K562 (cell line): Measurements from ENCODE around the gene KAT5. TPM values are rescaled to one million over a fixed set of nuclear protein-coding genes. Genes with fewer than 3 reads are reported as not detected.

Experiments used
- ARID3A ChIP-seq: IDR thresholded peaks from 2 replicates; pipeline ENCODE4 v1.6.1; 2012; ENCODE audit warnings: low read depth, low read length, improper control_type of control experiment, borderline replicate concordance
- BDP1 ChIP-seq: IDR thresholded peaks from 3 replicates; pipeline ENCODE4 v1.6.1; 2011; ENCODE audit not compliant: insufficient read length, insufficient read depth
- CBX5 ChIP-seq: IDR thresholded peaks from 2 replicates; pipeline ENCODE4 v1.6.1; 2014; ENCODE audit warnings: low read depth, borderline replicate concordance
- COPS2 ChIP-seq: fragments of 450-650 bp; conservative IDR thresholded peaks from 2 replicates; pipeline ENCODE4 v1.6.1; 2016; ENCODE audit warnings: mild to moderate bottlenecking, moderate library complexity
- DMBX1 ChIP-seq: fragments of 250-450 bp; sonication (Bioruptor Pico); IDR thresholded peaks from 2 replicates; pipeline ENCODE4 v1.8.0; 2022; ENCODE audit warnings: inconsistent platforms, mild to moderate bottlenecking, moderate library complexity, borderline replicate concordance
- ELF2 ChIP-seq: fragments of 250-450 bp; sonication (Bioruptor Pico); IDR thresholded peaks from 2 replicates; pipeline ENCODE4 v1.5.0; 2021; ENCODE audit warnings: mild to moderate bottlenecking
- FOXM1 ChIP-seq, 2 experiments: fragments of 450-650 bp in 1 of 2; sonication (generic) in 1 of 2; formaldehyde crosslinking in 1 of 2; IDR thresholded peaks; 2 replicates each; pipeline versions ENCODE4 v1.6.1 to v1.9.0; 2017 to 2022; ENCODE audit warnings: low read depth in 2 of 2, mild to moderate bottlenecking in 2 of 2, missing genetic modification reagents in 1 of 2, moderate library complexity in 1 of 2
- FOXO4 ChIP-seq: fragments of 450-650 bp; formaldehyde crosslinking; IDR thresholded peaks from 2 replicates; pipeline ENCODE4 v1.4.0; 2020; ENCODE audit warnings: mild to moderate bottlenecking, moderate library complexity
- HES1 ChIP-seq: fragments of 450-650 bp; IDR thresholded peaks from 2 replicates; pipeline ENCODE4 v1.6.1; 2016; ENCODE audit warnings: low read depth, mild to moderate bottlenecking, moderate library complexity
- L3MBTL2 ChIP-seq: fragments of 450-650 bp; IDR thresholded peaks from 2 replicates; pipeline ENCODE4 v1.6.1; 2016; ENCODE audit warnings: mild to moderate bottlenecking, moderate library complexity
- MAZ ChIP-seq, 2 experiments: fragments of 450-650 bp in 1 of 2; sonication (generic) in 1 of 2; formaldehyde crosslinking; IDR thresholded peaks in 1 of 2; conservative IDR thresholded peaks in 1 of 2; 2 replicates each; pipeline versions ENCODE4 v1.4.0 to v1.5.0; 2020; ENCODE audit warnings: mild to moderate bottlenecking in 1 of 2, missing genetic modification reagents in 1 of 2
- MCM5 ChIP-seq: fragments of 450-650 bp; IDR thresholded peaks from 2 replicates; pipeline ENCODE4 v1.6.1; 2016; ENCODE audit warnings: low read depth
- MED1 ChIP-seq: sonication (generic); formaldehyde crosslinking; IDR thresholded peaks from 2 replicates; pipeline ENCODE4 v1.8.1; 2023; ENCODE audit warnings: missing genetic modification reagents, borderline replicate concordance
- TCF3 ChIP-seq: sonication (generic); formaldehyde crosslinking; IDR thresholded peaks from 2 replicates; pipeline ENCODE4 v1.4.0; 2020; ENCODE audit warnings: mild to moderate bottlenecking, missing genetic modification reagents
- THAP12 ChIP-seq: fragments of 250-450 bp; sonication (Bioruptor Pico); IDR thresholded peaks from 2 replicates; pipeline ENCODE4 v1.9.0; 2021; ENCODE audit warnings: mild to moderate bottlenecking, inconsistent platforms
- ZNF212 ChIP-seq: fragments of 450-650 bp; formaldehyde crosslinking; IDR thresholded peaks from 2 replicates; pipeline ENCODE4 v1.4.0; 2020; ENCODE audit warnings: mild to moderate bottlenecking
- ZNF232 ChIP-seq: sonication (generic); formaldehyde crosslinking; IDR thresholded peaks from 2 replicates; pipeline ENCODE4 v1.8.0; 2022; ENCODE audit warnings: mild to moderate bottlenecking, missing genetic modification reagents
- ZNF274 ChIP-seq: IDR thresholded peaks from 2 replicates; pipeline ENCODE4 v1.6.1; 2011; ENCODE audit warnings: low read depth, mild to moderate bottlenecking, low read length, moderate library complexity, borderline replicate concordance
- ZNF639 ChIP-seq, 2 experiments: fragments of 200-800 bp in 1 of 2; sonication (Bioruptor generic) in 1 of 2; sonication (generic) in 1 of 2; formaldehyde crosslinking in 1 of 2; IDR thresholded peaks in 1 of 2; conservative IDR thresholded peaks in 1 of 2; 2 replicates each; pipeline versions ENCODE4 v1.5.0 to v1.6.1; 2016 to 2020; ENCODE audit warnings: missing compliant biosample characterization in 1 of 2, missing genetic modification characterization in 1 of 2, missing genetic modification reagents in 1 of 2
- ZNF695 ChIP-seq: fragments of 450-650 bp; formaldehyde crosslinking; IDR thresholded peaks from 2 replicates; pipeline ENCODE4 v1.4.0; 2020; ENCODE audit warnings: mild to moderate bottlenecking, moderate library complexity
- polyA plus RNA-seq, 8 experiments: library from polyadenylated mRNA; depleted of rRNA in 4 of 8; stranded (reverse) in 5 of 8; unstranded in 3 of 8; fragments of >200 nt; fragmentation: Nextera tagmentation in 2 of 8; fragmentation: Illumina TruSeq in 1 of 8; extraction: Ambion mirVana in 2 of 8; extraction: Trizol in 1 of 8; gene quantifications; 2 replicates each; pipeline versions ENCODE4 v1.2.1 to v1.2.3, GENCODE V29; 2011 to 2014; ENCODE audit warnings: inconsistent platforms in 1 of 8, missing spikeins in 1 of 8
- total RNA-seq, 7 experiments: library from RNA; depleted of rRNA in 6 of 7; stranded (reverse); fragments of >200 nt in 6 of 7; fragmentation: Illumina TruSeq in 2 of 7; extraction: Trizol in 2 of 7; gene quantifications; 2 replicates each; pipeline versions ENCODE4 v1.2.1 to v1.2.3, GENCODE V29; 2011 to 2021; ENCODE audit warnings: low replicate concordance in 1 of 7

The KAT5 gene
- total and polyA plus RNA-seq, 9 of the 15 experiments (the other 6 are each of a cell fraction or from before 2014, with no cell fraction given), result 3.6 to 76.8 (median 52.7) TPM

GRCh38 chr11:65692367-65692766 is 19.7 kb upstream of the KAT5 start (continued):
- TF ChIP-seq COPS2, result no peak
- TF ChIP-seq ZNF232, result no peak
- no peak for TF ChIP-seq ZNF695 (CRISPR knock-in tag)
- TF ChIP-seq MCM5, result no peak
- TF ChIP-seq ZNF212 (CRISPR knock-in tag), result no peak
- peak; percentile 43; the same call in 1 of the 2 replicates for TF ChIP-seq TCF3 (CRISPR knock-in tag)
- TF ChIP-seq ZNF639 (CRISPR knock-in tag; conservative IDR thresholded peaks at IDR 0.05 in 1 of 2, IDR thresholded peaks at IDR 0.05 in 1 of 2), result no peak
- TF ChIP-seq MED1 (CRISPR knock-in tag), result no peak
- TF ChIP-seq DMBX1 (CRISPR knock-in tag), result peak; percentile 33; the same call in 1 of the 2 replicates
- TF ChIP-seq THAP12, result 0 out of 2 replicates have a peak, but pooled peaks have one; percentile 13
- no peak for TF ChIP-seq CBX5
- TF ChIP-seq BDP1, result no peak
- no peak for TF ChIP-seq HES1
- peak; percentile 72 for TF ChIP-seq L3MBTL2
- no peak for TF ChIP-seq ZNF274
- 0 out of 2 replicates have a peak, but pooled peaks have one; percentile 17 for TF ChIP-seq ELF2 (CRISPR knock-in tag)
- TF ChIP-seq ARID3A, result no peak
- no peak for TF ChIP-seq FOXO4 (CRISPR knock-in tag)
- peak; percentile 43; the same call in 1 of the 2 replicates for TF ChIP-seq FOXM1 (IDR thresholded peaks at IDR 0.05; ENCODE audit: low read depth)
- no peak for TF ChIP-seq FOXM1 (CRISPR knock-in tag; IDR thresholded peaks at IDR 0.05; ENCODE audit: low read depth)
- 0 out of 4 replicates have a peak, but pooled peaks of 1 of the 2 experiments have one; percentile 31 for TF ChIP-seq MAZ (CRISPR knock-in tag; conservative IDR thresholded peaks at IDR 0.05 in 1 of 2, IDR thresholded peaks at IDR 0.05 in 1 of 2)
